Upper lobe of left lung (tissue), 4 donors: ENCODE measurements around the gene CPSF7.
"Not testable (repeated sequence)": the region's sequence is repeated elsewhere in the genome, so short reads cannot be mapped to it uniquely, and the experiment has no call there.

ENCODE experiments used
- CTCF ChIP-seq, 6 experiments: fragments of 450-650 bp in 4 of 6; fragments of 200-600 bp in 2 of 6; sonication (generic) in 2 of 6; IDR thresholded peaks; one replicate each; pipeline ENCODE4 v1.5.1; 2016 to 2019; ENCODE audit warnings: antibody characterized with exemption in 6 of 6
- EP300 ChIP-seq, 4 donors: sonication (generic); formaldehyde crosslinking; IDR thresholded peaks; one replicate each; pipeline ENCODE4 v1.5.1; 2017; ENCODE audit warnings: antibody characterized with exemption in 4 of 4, control low read depth in 2 of 4
- POLR2A ChIP-seq, 4 donors: fragments of 450-650 bp; IDR thresholded peaks; one replicate each; pipeline ENCODE4 v1.5.1; 2016 to 2017; ENCODE audit warnings: antibody characterized with exemption in 4 of 4, mild to moderate bottlenecking in 2 of 4

DNA sequence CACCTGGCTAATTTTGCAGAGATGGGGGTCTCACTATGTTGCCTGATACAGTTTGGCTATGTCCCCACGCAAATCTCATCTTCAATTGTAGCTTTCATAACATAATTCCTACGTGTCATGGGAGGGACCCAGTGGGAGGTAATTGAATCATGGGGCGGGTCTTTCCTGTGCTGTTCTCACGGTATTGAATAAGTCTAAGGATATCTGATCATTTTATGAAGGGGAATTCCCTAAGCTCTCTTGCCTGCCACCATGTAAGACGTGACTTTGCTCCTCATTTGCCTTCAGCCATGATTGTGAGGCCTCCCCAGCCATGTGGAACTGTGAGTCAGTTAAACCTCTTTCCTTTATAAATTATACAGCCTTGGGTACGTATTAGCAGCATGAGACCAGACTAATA is 37.8 kb upstream of the CPSF7 start:
- not testable (repeated sequence) for TF ChIP-seq EP300, POLR2A, CTCF (IDR thresholded peaks at IDR 0.05)
